ENCODE results near the gene TMEM131. TPM values are rescaled to one million over a fixed set of nuclear protein-coding genes. Genes with fewer than 3 reads are reported as not detected.
A peak's percentile ranks its signal among the peaks of the same experiment; 100 is the strongest.
"Not testable (repeated sequence)": the region's sequence is repeated elsewhere in the genome, so short reads cannot be mapped to it uniquely, and the experiment has no call there.

Gene TMEM131
- total RNA-seq, 2 experiments from 2014 or later = 31.3 to 31.9 TPM

- ChIA-PET POLR2A (no interaction called here), CTCF (no interaction called here)
- no peak for DNase-seq
- H3K4me1 Mint-ChIP-seq = peaks cover 2% of the 10 kb centered on the region
- no peaks in the 10 kb centered on the region for H3K27me3 Mint-ChIP-seq
- H3K9me3 Mint-ChIP-seq = no peaks in the 10 kb centered on the region
- peaks cover 49% of the 10 kb centered on the region for H3K36me3 Mint-ChIP-seq (ENCODE audit: low read depth)
- H3K4me3 Mint-ChIP-seq = no peak overlapping the region
- no peak overlapping the region for H3K27ac Mint-ChIP-seq
Measured at GRCh38 chr2:97905294-97905693, 90.5 kb downstream of the TMEM131 start.

GRCh38 chr2:97901862-97902261 is 93.9 kb downstream of the TMEM131 start:
- Mint-ChIP-seq H3K4me1 (no peaks in the 10 kb centered on the region), H3K27me3 (no peaks in the 10 kb centered on the region), H3K4me3 (no peak overlapping the region), H3K27ac (no peak overlapping the region), H3K9me3 (no peaks in the 10 kb centered on the region), H3K36me3 (ENCODE audit: low read depth) (peaks cover 39% of the 10 kb centered on the region)
- DNase-seq = no peak
- ChIA-PET POLR2A (no interaction called here), CTCF (no interaction called here)

- Mint-ChIP-seq H3K9me3 (peaks cover 5% of the 10 kb centered on the region), H3K4me3 (no peak overlapping the region), H3K4me1 (no peaks in the 10 kb centered on the region), H3K36me3 (ENCODE audit: low read depth) (peaks cover 40% of the 10 kb centered on the region), H3K27ac (no peak overlapping the region), H3K27me3 (no peaks in the 10 kb centered on the region)
- ChIA-PET POLR2A (no interaction called here), CTCF (no interaction called here)
- no peak for DNase-seq
Measured at GRCh38 chr2:97900806-97901205, 94.9 kb downstream of the TMEM131 start.

- H3K27me3 Mint-ChIP-seq, H3K27ac Mint-ChIP-seq, H3K4me3 Mint-ChIP-seq, CTCF ChIA-PET, POLR2A ChIA-PET, H3K4me1 Mint-ChIP-seq, DNase-seq: not testable (repeated sequence)
- H3K9me3 Mint-ChIP-seq = peaks cover 16% of the 10 kb centered on the region
- peaks cover 28% of the 10 kb centered on the region for H3K36me3 Mint-ChIP-seq (ENCODE audit: low read depth)
Measured at GRCh38 chr2:97893042-97893441, 102.7 kb downstream of the TMEM131 start.

GRCh38 chr2:97891611-97892010 is 104.1 kb downstream of the TMEM131 start:
- POLR2A ChIA-PET = no interaction called here

GRCh38 chr2:97889156-97889555 is 106.6 kb downstream of the TMEM131 start:
- no peaks in the 10 kb centered on the region for H3K4me1 Mint-ChIP-seq

More at GRCh38 chr2:97891611-97892010, 104.1 kb downstream of the TMEM131 start:
- Mint-ChIP-seq H3K27me3 (no peaks in the 10 kb centered on the region), H3K4me1 (no peaks in the 10 kb centered on the region), H3K4me3 (no peak overlapping the region), H3K36me3 (ENCODE audit: low read depth) (peaks cover 35% of the 10 kb centered on the region), H3K9me3 (peaks cover 17% of the 10 kb centered on the region), H3K27ac (no peak overlapping the region)
- CTCF ChIA-PET = no interaction called here
- no peak for DNase-seq

GRCh38 chr2:97885841-97886240 is 109.9 kb downstream of the TMEM131 start:
- DNase-seq = no peak
- POLR2A ChIA-PET = no interaction called here
- Mint-ChIP-seq H3K27me3 (no peaks in the 10 kb centered on the region), H3K9me3 (peaks cover 16% of the 10 kb centered on the region), H3K27ac (no peak overlapping the region), H3K4me1 (no peaks in the 10 kb centered on the region), H3K36me3 (ENCODE audit: low read depth) (peaks cover 47% of the 10 kb centered on the region), H3K4me3 (no peak overlapping the region)
- CTCF ChIA-PET = no interaction called here

More at GRCh38 chr2:97889156-97889555, 106.6 kb downstream of the TMEM131 start:
- ChIA-PET POLR2A (no interaction called here), CTCF (no interaction called here)
- H3K4me3 Mint-ChIP-seq = no peak overlapping the region
- H3K27ac Mint-ChIP-seq = no peak overlapping the region
- H3K9me3 Mint-ChIP-seq = peaks cover 22% of the 10 kb centered on the region
- peaks cover 47% of the 10 kb centered on the region for H3K36me3 Mint-ChIP-seq (ENCODE audit: low read depth)
- H3K27me3 Mint-ChIP-seq = no peaks in the 10 kb centered on the region
- DNase-seq = no peak

GRCh38 chr2:97880334-97880733 is 115.4 kb downstream of the TMEM131 start:
- CTCF ChIA-PET = no interaction called here
- Mint-ChIP-seq H3K9me3 (peaks cover 22% of the 10 kb centered on the region), H3K4me1 (no peaks in the 10 kb centered on the region), H3K27me3 (no peaks in the 10 kb centered on the region), H3K4me3 (no peak overlapping the region), H3K36me3 (ENCODE audit: low read depth) (peaks cover 42% of the 10 kb centered on the region), H3K27ac (no peak overlapping the region)
- POLR2A ChIA-PET = no interaction called here
- no peak for DNase-seq

GRCh38 chr2:97878865-97879264 is 116.9 kb downstream of the TMEM131 start:
- Mint-ChIP-seq H3K27ac (no peak overlapping the region), H3K36me3 (ENCODE audit: low read depth) (peaks cover 45% of the 10 kb centered on the region), H3K4me1 (no peaks in the 10 kb centered on the region), H3K9me3 (peaks cover 23% of the 10 kb centered on the region), H3K4me3 (no peak overlapping the region), H3K27me3 (no peaks in the 10 kb centered on the region)
- ChIA-PET POLR2A (no interaction called here), CTCF (no interaction called here)
- no peak for DNase-seq

GRCh38 chr2:97878317-97878716 is 117.4 kb downstream of the TMEM131 start:
- Mint-ChIP-seq H3K36me3 (ENCODE audit: low read depth) (peaks cover 48% of the 10 kb centered on the region), H3K9me3 (peaks cover 24% of the 10 kb centered on the region)
- H3K4me3 Mint-ChIP-seq, CTCF ChIA-PET, H3K27me3 Mint-ChIP-seq, H3K4me1 Mint-ChIP-seq, H3K27ac Mint-ChIP-seq, DNase-seq, POLR2A ChIA-PET: not testable (repeated sequence)

- no peak for DNase-seq
- Mint-ChIP-seq H3K9me3 (peaks cover 8% of the 10 kb centered on the region), H3K27me3 (no peaks in the 10 kb centered on the region), H3K4me3 (no peak overlapping the region), H3K36me3 (ENCODE audit: low read depth) (peaks cover 29% of the 10 kb centered on the region), H3K27ac (peak overlapping the region; percentile 67), H3K4me1 (peaks cover 36% of the 10 kb centered on the region)
- POLR2A ChIA-PET = interaction anchor here (0.6 to 2.7 kb wide), 8 partner anchors 14 to 128 kb away, joined by 3 to 23 read pairs (median 4); no protein-coding TSS in a partner anchor
- CTCF ChIA-PET = interaction anchor here (2.3 kb wide), 1 partner anchor 64 kb away, joined by 9 read pairs; no protein-coding TSS in a partner anchor
Measured at GRCh38 chr2:97871096-97871780, 124.5 kb downstream of the TMEM131 start.

- no peak overlapping the region for H3K4me3 Mint-ChIP-seq
- DNase-seq = peak; percentile 79
- peaks cover 24% of the 10 kb centered on the region for H3K36me3 Mint-ChIP-seq (ENCODE audit: low read depth)
- no peaks in the 10 kb centered on the region for H3K27me3 Mint-ChIP-seq
- POLR2A ChIA-PET = interaction anchor here (0.6 to 2.7 kb wide), 13 partner anchors 13 to 207 kb away, joined by 3 to 23 read pairs (median 4); partner anchors contain the start of gene ACTR1B
- H3K4me1 Mint-ChIP-seq = peaks cover 36% of the 10 kb centered on the region
- peaks cover 6% of the 10 kb centered on the region for H3K9me3 Mint-ChIP-seq
- CTCF ChIA-PET = interaction anchor here (2.3 kb wide), 1 partner anchor 64 kb away, joined by 9 read pairs; no protein-coding TSS in a partner anchor
- peak overlapping the region; percentile 67 for H3K27ac Mint-ChIP-seq
Measured at GRCh38 chr2:97870396-97870843, 125.3 kb downstream of the TMEM131 start.

- CTCF ChIA-PET = interaction anchor here (2.3 kb wide), 1 partner anchor 63 kb away, joined by 9 read pairs; no protein-coding TSS in a partner anchor
- H3K36me3 Mint-ChIP-seq (ENCODE audit: low read depth) = peaks cover 23% of the 10 kb centered on the region
- H3K4me1 Mint-ChIP-seq = peaks cover 36% of the 10 kb centered on the region
- no peak overlapping the region for H3K4me3 Mint-ChIP-seq
- no peak for DNase-seq
- H3K27ac Mint-ChIP-seq = peak overlapping the region; percentile 67
- POLR2A ChIA-PET = interaction anchor here (0.7 to 2.7 kb wide), 11 partner anchors 13 to 206 kb away, joined by 3 to 23 read pairs (median 4); partner anchors contain the start of gene ACTR1B
- peaks cover 11% of the 10 kb centered on the region for H3K9me3 Mint-ChIP-seq
- no peaks in the 10 kb centered on the region for H3K27me3 Mint-ChIP-seq
Measured at GRCh38 chr2:97869722-97870346, 125.9 kb downstream of the TMEM131 start.
